HEK293 (cell line): ENCODE results near the gene DHDH.

Experiments
- BCL6B ChIP-seq: fragments of 450-650 bp; formaldehyde crosslinking; IDR thresholded peaks from 2 replicates; pipeline ENCODE4 v1.5.1; 2017; ENCODE audit warnings: missing biosample characterization, missing genetic modification characterization
- GLIS1 ChIP-seq: fragments of 450-650 bp; formaldehyde crosslinking; IDR thresholded peaks from 2 replicates; pipeline ENCODE4 v1.5.1; 2016; ENCODE audit warnings: missing biosample characterization, missing genetic modification characterization
- KLF10 ChIP-seq: fragments of 450-650 bp; IDR thresholded peaks from 2 replicates; pipeline ENCODE4 v1.5.1; 2018; ENCODE audit warnings: missing biosample characterization, mild to moderate bottlenecking, missing genetic modification characterization
- KLF8 ChIP-seq: fragments of 450-650 bp; formaldehyde crosslinking; IDR thresholded peaks from 2 replicates; pipeline ENCODE4 v1.5.1; 2016; ENCODE audit warnings: missing biosample characterization, missing genetic modification characterization
- KLF9 ChIP-seq: fragments of 450-650 bp; formaldehyde crosslinking; IDR thresholded peaks from 2 replicates; pipeline ENCODE4 v1.5.1; 2016; ENCODE audit warnings: missing biosample characterization, missing genetic modification characterization, low read depth
- OSR2 ChIP-seq: fragments of 450-650 bp; formaldehyde crosslinking; IDR thresholded peaks from 2 replicates; pipeline ENCODE4 v1.5.1; 2016; ENCODE audit warnings: missing biosample characterization, missing genetic modification characterization
- WT1 ChIP-seq: fragments of 450-650 bp; formaldehyde crosslinking; IDR thresholded peaks from 2 replicates; pipeline ENCODE4 v1.5.1; 2016; ENCODE audit warnings: missing biosample characterization, missing genetic modification characterization
- ZBTB8A ChIP-seq: fragments of 450-650 bp; formaldehyde crosslinking; IDR thresholded peaks from 2 replicates; pipeline ENCODE4 v1.5.1; 2016; ENCODE audit warnings: missing biosample characterization, missing genetic modification characterization
- ZNF10 ChIP-seq: fragments of 450-650 bp; formaldehyde crosslinking; IDR thresholded peaks from 2 replicates; pipeline ENCODE4 v1.5.1; 2017; ENCODE audit warnings: missing biosample characterization, missing genetic modification characterization
- ZNF148 ChIP-seq: fragments of 450-650 bp; formaldehyde crosslinking; IDR thresholded peaks from 2 replicates; pipeline ENCODE4 v1.5.0; 2017; ENCODE audit warnings: missing biosample characterization, missing genetic modification characterization, borderline replicate concordance
- ZNF18 ChIP-seq: fragments of 450-650 bp; formaldehyde crosslinking; IDR thresholded peaks from 2 replicates; pipeline ENCODE4 v1.5.1; 2016; ENCODE audit warnings: missing biosample characterization, missing genetic modification characterization
- ZNF274 ChIP-seq, 2 experiments: fragments of 200-500 bp in 1 of 2; fragments of 450-650 bp in 1 of 2; sonication (Bioruptor generic) in 1 of 2; formaldehyde crosslinking in 1 of 2; IDR thresholded peaks; 2 replicates each; pipeline versions ENCODE4 v1.5.1 to v1.6.1; 2014 to 2016; ENCODE audit warnings: borderline replicate concordance in 1 of 2, inconsistent platforms in 1 of 2, low read length in 1 of 2, missing biosample characterization in 1 of 2, missing genetic modification characterization in 1 of 2
- ZNF324 ChIP-seq: fragments of 450-650 bp; formaldehyde crosslinking; IDR thresholded peaks from 2 replicates; pipeline ENCODE4 v1.5.1; 2016; ENCODE audit warnings: missing biosample characterization, missing genetic modification characterization
- ZNF354C ChIP-seq: fragments of 450-650 bp; formaldehyde crosslinking; IDR thresholded peaks from 2 replicates; pipeline ENCODE4 v1.5.1; 2016; ENCODE audit warnings: missing biosample characterization, missing genetic modification characterization, low read depth, borderline replicate concordance
- ZNF394 ChIP-seq: fragments of 450-650 bp; formaldehyde crosslinking; IDR thresholded peaks from 2 replicates; pipeline ENCODE4 v1.5.1; 2016; ENCODE audit warnings: missing biosample characterization, missing genetic modification characterization, mild to moderate bottlenecking, moderate library complexity, borderline replicate concordance
- ZNF449 ChIP-seq: fragments of 450-650 bp; formaldehyde crosslinking; IDR thresholded peaks from 2 replicates; pipeline ENCODE4 v1.5.1; 2017; ENCODE audit warnings: missing biosample characterization, mild to moderate bottlenecking, missing genetic modification characterization, moderate library complexity
- ZNF529 ChIP-seq: fragments of 450-650 bp; formaldehyde crosslinking; IDR thresholded peaks from 2 replicates; pipeline ENCODE4 v1.5.1; 2017; ENCODE audit warnings: missing genetic modification characterization, missing biosample characterization; ENCODE audit not compliant: insufficient replicate concordance
- ZNF548 ChIP-seq: fragments of 450-650 bp; formaldehyde crosslinking; IDR thresholded peaks from 2 replicates; pipeline ENCODE4 v1.5.1; 2016; ENCODE audit warnings: missing biosample characterization, missing genetic modification characterization
- ZNF580 ChIP-seq: fragments of 450-650 bp; formaldehyde crosslinking; IDR thresholded peaks from 2 replicates; pipeline ENCODE4 v1.5.1; 2016; ENCODE audit warnings: missing biosample characterization, missing genetic modification characterization
- ZNF596 ChIP-seq: fragments of 450-650 bp; IDR thresholded peaks from 2 replicates; pipeline ENCODE4 v1.5.0; 2018; ENCODE audit warnings: missing biosample characterization, mild to moderate bottlenecking, missing genetic modification characterization, moderate library complexity
- ZNF610 ChIP-seq: fragments of 450-650 bp; formaldehyde crosslinking; IDR thresholded peaks from 2 replicates; pipeline ENCODE4 v1.5.1; 2016; ENCODE audit warnings: missing biosample characterization, missing genetic modification characterization, borderline replicate concordance
- ZNF654 ChIP-seq: fragments of 450-650 bp; formaldehyde crosslinking; IDR thresholded peaks from 2 replicates; pipeline ENCODE4 v1.5.1; 2016; ENCODE audit warnings: low read depth, missing biosample characterization, missing genetic modification characterization
- ZNF791 ChIP-seq: fragments of 450-650 bp; formaldehyde crosslinking; IDR thresholded peaks from 2 replicates; pipeline ENCODE4 v1.5.1; 2016; ENCODE audit warnings: missing biosample characterization, missing genetic modification characterization
- ZXDB ChIP-seq: fragments of 450-650 bp; formaldehyde crosslinking; IDR thresholded peaks from 2 replicates; pipeline ENCODE4 v1.5.1; 2016; ENCODE audit warnings: missing biosample characterization, missing genetic modification characterization
- TF ChIP-seq, protein P1 (sequence below): fragments of 450-650 bp; formaldehyde crosslinking; IDR thresholded peaks from 2 replicates; pipeline ENCODE4 v1.5.1; 2016; ENCODE audit warnings: missing biosample characterization, missing genetic modification characterization
- TF ChIP-seq, protein P2 (sequence below): fragments of 450-650 bp; formaldehyde crosslinking; IDR thresholded peaks from 2 replicates; pipeline ENCODE4 v1.5.1; 2017; ENCODE audit warnings: missing biosample characterization, missing genetic modification characterization

DHDH gene

DNA sequence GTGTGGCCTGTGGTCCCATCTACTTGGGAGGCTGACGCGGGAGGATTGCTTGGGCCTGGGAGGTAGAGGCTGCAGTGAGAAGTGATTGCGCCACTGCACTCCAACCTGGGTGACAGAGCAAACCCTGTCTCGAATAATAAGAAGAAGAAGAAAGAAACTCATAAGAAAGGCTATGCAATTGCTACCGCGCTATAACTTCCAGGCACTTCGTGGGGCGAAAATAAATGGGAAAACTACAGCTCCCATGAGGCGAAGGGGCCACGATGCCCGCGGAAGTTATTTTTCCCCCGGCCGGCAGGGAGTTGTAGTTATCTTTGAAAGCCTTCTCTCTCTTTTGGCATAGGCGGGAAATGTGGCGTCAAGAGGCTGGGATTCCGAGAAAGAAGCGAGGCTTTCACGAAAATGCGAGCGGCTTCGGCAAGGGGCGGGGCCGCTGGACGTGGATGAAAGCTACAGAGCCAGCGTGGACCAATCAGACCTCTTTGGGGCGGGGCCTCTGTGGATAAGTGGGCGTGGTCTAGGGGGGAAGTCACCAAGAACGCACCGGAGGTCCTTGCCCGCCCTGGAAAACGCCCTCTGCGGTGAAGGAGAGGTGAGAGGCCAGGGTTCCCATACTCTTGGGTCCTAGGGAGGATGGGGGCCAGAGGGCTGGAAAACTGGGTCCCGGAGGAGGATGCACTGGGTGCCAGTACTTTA, 33.6 kb upstream of the DHDH start, which contains the start of gene NUCB1 (continued):
- TF ChIP-seq, protein P1, sequence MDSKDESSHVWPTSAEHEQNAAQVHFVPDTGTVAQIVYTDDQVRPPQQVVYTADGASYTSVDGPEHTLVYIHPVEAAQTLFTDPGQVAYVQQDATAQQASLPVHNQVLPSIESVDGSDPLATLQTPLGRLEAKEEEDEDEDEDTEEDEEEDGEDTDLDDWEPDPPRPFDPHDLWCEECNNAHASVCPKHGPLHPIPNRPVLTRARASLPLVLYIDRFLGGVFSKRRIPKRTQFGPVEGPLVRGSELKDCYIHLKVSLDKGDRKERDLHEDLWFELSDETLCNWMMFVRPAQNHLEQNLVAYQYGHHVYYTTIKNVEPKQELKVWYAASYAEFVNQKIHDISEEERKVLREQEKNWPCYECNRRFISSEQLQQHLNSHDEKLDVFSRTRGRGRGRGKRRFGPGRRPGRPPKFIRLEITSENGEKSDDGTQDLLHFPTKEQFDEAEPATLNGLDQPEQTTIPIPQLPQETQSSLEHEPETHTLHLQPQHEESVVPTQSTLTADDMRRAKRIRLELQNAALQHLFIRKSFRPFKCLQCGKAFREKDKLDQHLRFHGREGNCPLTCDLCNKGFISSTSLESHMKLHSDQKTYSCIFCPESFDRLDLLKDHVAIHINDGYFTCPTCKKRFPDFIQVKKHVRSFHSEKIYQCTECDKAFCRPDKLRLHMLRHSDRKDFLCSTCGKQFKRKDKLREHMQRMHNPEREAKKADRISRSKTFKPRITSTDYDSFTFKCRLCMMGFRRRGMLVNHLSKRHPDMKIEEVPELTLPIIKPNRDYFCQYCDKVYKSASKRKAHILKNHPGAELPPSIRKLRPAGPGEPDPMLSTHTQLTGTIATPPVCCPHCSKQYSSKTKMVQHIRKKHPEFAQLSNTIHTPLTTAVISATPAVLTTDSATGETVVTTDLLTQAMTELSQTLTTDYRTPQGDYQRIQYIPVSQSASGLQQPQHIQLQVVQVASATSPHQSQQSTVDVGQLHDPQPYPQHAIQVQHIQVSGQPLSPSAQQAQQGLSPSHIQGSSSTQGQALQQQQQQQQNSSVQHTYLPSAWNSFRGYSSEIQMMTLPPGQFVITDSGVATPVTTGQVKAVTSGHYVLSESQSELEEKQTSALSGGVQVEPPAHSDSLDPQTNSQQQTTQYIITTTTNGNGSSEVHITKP = peak; percentile 73
- TF ChIP-seq ZNF596 (tag by site-specific recombination) (peak; percentile 92), ZNF274 (IDR thresholded peaks at IDR 0.05; ENCODE audit: low read length) (no peak), ZNF274 (tag by site-specific recombination; IDR thresholded peaks at IDR 0.05; ENCODE audit: borderline replicate concordance) (no peak), ZNF10 (tag by site-specific recombination) (peak; percentile 34; the same call in 1 of the 2 replicates), ZNF529 (tag by site-specific recombination) (no peak), ZNF654 (tag by site-specific recombination) (0 out of 2 replicates have a peak, but pooled peaks have one; percentile 4), ZNF449 (tag by site-specific recombination) (peak; percentile 36; the same call in 1 of the 2 replicates), KLF9 (tag by site-specific recombination) (peak; percentile 88), GLIS1 (tag by site-specific recombination) (peak; percentile 67), ZNF791 (tag by site-specific recombination) (no peak), ZNF394 (peak; percentile 32; the same call in 1 of the 2 replicates), OSR2 (tag by site-specific recombination) (no peak), KLF8 (tag by site-specific recombination) (peak; percentile 53; the same call in 1 of the 2 replicates), KLF10 (0 out of 2 replicates have a peak, but pooled peaks have one; percentile 8), ZNF148 (tag by site-specific recombination) (no peak), BCL6B (peak; percentile 58), ZNF18 (tag by site-specific recombination) (no peak), ZBTB8A (tag by site-specific recombination) (peak; percentile 42; the same call in 1 of the 2 replicates), ZXDB (peak; percentile 90), ZNF354C (no peak), ZNF548 (tag by site-specific recombination) (no peak), ZNF324 (tag by site-specific recombination) (0 out of 2 replicates have a peak, but pooled peaks have one; percentile 24), ZNF610 (tag by site-specific recombination) (peak; percentile 70; the same call in 1 of the 2 replicates), WT1 (tag by site-specific recombination) (0 out of 2 replicates have a peak, but pooled peaks have one; percentile 31), ZNF580 (peak; percentile 64)
- TF ChIP-seq, protein P2, sequence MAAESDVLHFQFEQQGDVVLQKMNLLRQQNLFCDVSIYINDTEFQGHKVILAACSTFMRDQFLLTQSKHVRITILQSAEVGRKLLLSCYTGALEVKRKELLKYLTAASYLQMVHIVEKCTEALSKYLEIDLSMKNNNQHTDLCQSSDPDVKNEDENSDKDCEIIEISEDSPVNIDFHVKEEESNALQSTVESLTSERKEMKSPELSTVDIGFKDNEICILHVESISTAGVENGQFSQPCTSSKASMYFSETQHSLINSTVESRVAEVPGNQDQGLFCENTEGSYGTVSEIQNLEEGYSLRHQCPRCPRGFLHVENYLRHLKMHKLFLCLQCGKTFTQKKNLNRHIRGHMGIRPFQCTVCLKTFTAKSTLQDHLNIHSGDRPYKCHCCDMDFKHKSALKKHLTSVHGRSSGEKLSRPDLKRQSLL = 0 out of 2 replicates have a peak, but pooled peaks have one; percentile 41
